GM19324 (cell line): ENCODE measurements around the gene ASIC2.

Experiments used
- ATAC-seq: cut with Tn5 transposase; IDR thresholded peaks from one replicate; pipeline ENCODE4 v1.9.1; 2021; ENCODE audit warnings: mild to moderate bottlenecking, moderate library complexity; ENCODE audit not compliant: unreplicated experiment, low FRiP score

The ASIC2 gene

DNA sequence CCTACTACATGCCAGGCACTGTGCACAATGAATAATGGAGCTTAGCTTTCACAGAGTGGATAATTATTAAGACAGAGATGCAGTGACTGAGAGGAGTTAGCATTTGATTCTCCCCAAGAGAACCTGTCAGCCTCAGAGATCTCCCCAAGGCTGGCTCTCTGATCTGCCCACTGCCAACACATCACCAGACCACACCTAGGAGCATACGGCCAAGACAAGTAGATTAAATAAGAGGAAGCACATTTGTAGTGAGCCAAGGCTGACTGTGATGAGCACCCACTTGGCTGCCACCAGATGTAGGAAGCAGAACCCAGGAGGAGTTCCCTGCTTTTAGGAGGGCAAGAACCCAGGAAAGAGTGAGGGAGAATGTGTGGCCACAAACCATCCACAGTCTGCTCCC is 171.3 kb downstream of the ASIC2 start:
- ATAC-seq, result no peak

DNA sequence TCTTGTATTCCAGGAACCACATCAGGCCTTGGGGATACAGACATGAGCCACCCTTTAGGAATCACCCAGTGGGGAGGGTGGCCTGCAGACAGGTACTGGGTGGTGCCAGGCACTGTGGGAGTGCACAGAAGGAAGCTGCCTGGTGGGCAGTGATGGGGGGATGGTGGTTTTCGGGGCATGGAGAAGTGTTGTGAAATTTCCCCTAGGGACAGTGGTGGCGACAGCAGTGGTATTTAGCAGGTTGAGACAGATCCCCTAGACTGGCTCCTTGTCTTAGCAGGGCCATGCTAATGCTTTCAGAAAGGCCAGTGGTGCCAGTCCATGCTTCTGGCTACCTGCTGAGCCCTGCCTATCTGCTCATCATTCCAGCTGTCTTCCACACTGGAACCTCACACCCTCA is 171.8 kb downstream of the ASIC2 start:
- no peak for ATAC-seq

- ATAC-seq, result no peak
Observed at GRCh38 chr17:33120103-33120502, 173.0 kb downstream of the ASIC2 start.

DNA sequence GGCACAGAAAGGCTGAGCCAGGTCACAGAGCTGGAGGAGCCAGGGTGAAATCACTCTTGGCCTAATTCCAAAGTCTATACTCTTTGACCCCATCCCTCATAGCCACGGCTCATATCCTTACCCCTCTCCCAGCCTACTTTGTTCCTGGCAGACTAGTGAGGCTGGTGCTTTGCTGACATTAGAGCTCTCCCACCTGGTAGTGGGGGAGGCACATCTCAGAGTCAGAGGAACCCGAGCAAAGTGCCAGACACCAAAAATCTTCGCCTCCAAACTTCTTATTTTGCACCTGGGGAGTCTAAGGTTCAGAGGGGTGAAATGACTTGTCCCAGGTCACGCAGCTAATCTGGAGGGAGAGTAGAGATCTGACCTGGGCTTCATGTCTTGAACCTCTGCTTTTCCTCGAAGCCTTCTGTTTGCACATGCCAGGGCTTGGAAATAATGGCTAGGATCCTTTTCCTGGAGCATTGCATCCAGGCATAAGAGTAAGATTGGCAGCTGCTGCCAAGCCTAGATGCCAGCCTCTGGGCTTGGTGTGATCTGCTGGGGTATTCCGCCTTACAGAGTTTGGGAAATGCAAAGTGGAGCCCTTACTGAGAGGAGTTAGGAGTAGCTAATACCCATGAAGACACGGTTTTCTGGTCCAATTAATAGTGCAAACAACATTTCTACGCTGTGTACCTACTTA is 174.6 kb downstream of the ASIC2 start:
- ATAC-seq, result no peak

- no peak for ATAC-seq
Observed at GRCh38 chr17:33116021-33116551, 177.0 kb downstream of the ASIC2 start.

DNA sequence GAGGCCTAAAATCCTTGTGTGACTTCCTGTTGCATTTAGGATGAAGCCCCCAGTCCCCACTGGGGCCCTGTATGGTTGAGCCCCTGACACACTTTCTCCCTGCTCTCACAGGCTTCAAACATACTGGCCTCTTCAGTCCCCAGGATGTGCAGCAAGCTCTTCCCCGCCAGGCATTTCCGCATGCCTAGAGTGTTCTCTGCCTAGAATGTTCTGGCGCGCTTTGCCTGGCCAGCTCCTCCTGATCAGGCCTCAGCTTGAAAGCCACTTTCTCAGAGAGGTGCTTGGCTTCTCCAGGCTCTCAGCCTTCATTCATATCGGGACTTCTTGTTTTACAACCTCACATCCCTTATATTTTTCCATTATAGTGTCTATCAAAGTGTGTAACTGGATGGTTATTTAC is 177.7 kb downstream of the ASIC2 start:
- no peak for ATAC-seq

GRCh38 chr17:33113991-33114370 is 179.1 kb downstream of the ASIC2 start:
- ATAC-seq, result no peak

DNA sequence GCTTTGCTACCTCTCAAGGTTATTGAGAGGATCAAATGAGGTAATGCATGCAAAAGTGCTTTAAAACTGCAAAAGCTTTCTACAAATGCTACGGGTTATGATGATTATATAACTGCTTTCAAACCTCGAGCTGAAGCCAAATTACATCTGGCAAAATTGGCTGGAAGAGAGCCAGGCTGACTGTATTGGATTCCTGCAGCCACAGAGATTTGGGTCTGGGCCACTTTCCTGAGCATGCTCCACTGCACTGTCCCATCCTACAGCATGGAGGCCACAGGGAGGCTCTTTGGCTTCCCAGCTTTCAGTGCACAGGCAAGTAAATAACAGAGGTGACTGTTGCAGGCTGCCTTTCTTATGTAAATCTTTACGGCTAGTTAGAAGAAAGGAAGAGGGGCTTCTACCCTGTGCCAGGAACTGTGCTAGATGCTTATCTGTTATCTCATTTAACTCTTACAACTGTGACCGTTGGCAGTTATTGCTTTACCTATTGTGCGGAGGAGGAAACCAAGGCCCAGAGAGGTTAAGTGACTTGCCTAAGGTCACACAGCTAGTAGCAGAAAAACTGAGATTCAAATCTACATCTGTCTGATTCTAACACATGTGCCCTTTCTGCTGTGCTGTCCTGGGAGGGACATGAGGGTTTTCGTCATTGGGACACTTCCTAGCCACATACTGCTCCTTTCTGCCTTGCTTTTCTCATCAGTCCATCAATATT is 179.7 kb downstream of the ASIC2 start:
- ATAC-seq, result no peak

- no peak for ATAC-seq
Observed at GRCh38 chr17:33112763-33113162, 180.3 kb downstream of the ASIC2 start.

- no peak for ATAC-seq
Observed at GRCh38 chr17:33109336-33110072, 183.6 kb downstream of the ASIC2 start.

GRCh38 chr17:33106525-33107165 is 186.4 kb downstream of the ASIC2 start:
- ATAC-seq, result no peak

- no peak for ATAC-seq
Observed at GRCh38 chr17:33105911-33106310, 187.2 kb downstream of the ASIC2 start.

- no peak for ATAC-seq
Observed at GRCh38 chr17:33099906-33100305, 193.2 kb downstream of the ASIC2 start.

DNA sequence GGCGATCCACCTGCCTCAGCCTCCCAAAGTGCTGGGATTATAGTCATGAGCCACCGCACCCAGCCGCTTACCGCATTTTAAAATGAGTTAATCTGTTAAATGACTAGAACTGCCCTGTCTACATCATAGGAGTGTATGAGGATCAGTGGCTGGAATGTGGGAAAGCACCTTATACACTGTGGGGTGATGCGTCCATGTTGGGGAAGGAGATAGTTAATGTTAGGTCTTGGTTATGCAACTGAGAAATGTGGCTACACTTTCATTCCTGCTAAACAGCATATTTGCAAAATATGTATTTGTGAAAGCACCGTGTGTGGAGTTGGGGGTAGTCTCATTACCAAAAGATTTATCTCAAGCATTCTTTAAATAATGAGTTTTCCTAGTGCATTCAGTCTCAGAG is 193.8 kb downstream of the ASIC2 start:
- no peak for ATAC-seq

- no peak for ATAC-seq
Observed at GRCh38 chr17:33097411-33097810, 195.7 kb downstream of the ASIC2 start.

GRCh38 chr17:33096161-33096560 is 196.9 kb downstream of the ASIC2 start:
- no peak for ATAC-seq

GRCh38 chr17:33091271-33091670 is 201.8 kb downstream of the ASIC2 start:
- ATAC-seq, result no peak

GRCh38 chr17:33090806-33091205 is 202.3 kb downstream of the ASIC2 start:
- ATAC-seq, result no peak

- ATAC-seq, result no peak
Observed at GRCh38 chr17:33086878-33087277, 206.2 kb downstream of the ASIC2 start.

GRCh38 chr17:33086041-33086440 is 207.1 kb downstream of the ASIC2 start:
- ATAC-seq, result no peak

DNA sequence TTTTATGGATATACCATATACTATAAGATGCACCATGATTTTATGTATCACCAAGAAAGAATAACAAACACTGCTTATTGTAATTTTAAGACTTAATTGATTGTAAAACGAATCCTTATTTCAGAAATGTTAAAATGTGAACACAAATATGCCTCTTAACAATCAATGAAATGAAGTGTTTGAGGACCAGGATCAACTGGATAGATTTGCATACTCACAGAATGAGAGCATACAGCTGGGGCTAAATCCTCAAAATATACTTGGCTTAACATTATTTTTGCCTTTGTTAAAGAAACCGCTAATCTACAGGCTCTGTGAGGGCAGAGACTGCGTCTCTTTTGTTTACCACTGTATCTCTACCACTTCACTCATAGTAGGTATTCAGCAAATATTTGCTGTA is 207.8 kb downstream of the ASIC2 start:
- no peak for ATAC-seq
